GM18909 (cell line): ENCODE results near the gene ANKRD50.

ENCODE experiments used
- ATAC-seq: cut with Tn5 transposase; IDR thresholded peaks from one replicate; pipeline ENCODE4 v1.9.1; 2021; ENCODE audit warnings: mild to moderate bottlenecking; ENCODE audit not compliant: unreplicated experiment, poor library complexity

ANKRD50 gene

GRCh38 chr4:124710015-124710741 is 2.4 kb downstream of the ANKRD50 start:
- no peak for ATAC-seq

DNA sequence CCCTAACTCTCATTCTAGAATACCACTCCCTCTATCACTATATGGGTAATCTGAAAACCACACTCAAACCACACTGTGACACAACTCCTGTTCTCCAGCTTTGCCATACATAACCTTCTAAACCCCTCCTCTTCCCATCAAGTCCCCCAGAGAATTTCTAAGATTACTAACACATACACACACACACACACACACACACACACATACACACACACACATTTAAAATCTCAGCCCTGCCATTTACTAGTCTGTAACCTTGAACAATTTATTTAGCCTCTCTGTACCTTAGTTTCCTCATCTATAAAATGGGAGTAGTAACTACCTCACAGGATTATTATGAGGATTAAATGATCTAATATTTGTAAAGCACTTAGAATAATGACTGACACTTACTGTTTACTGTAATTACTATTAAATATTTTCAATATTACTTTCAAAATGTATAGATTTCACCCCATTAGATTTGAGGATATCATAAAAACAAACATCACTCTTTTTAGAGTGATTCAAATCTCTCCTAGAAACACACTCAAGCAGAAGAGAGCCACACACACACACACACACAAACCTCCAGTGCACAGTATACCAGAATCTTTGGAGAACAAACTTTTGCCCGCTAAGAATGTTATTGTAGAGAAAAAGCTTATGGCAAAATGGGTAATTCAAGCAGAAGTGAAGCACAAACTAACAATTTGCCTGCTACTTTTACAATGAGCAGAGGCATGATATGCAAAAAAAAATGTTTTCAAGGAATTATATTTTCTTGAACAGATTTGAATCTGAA is 3.8 kb downstream of the ANKRD50 start:
- no peak for ATAC-seq

- no peak for ATAC-seq
Measured at GRCh38 chr4:124705393-124705792, 7.1 kb downstream of the ANKRD50 start.

DNA sequence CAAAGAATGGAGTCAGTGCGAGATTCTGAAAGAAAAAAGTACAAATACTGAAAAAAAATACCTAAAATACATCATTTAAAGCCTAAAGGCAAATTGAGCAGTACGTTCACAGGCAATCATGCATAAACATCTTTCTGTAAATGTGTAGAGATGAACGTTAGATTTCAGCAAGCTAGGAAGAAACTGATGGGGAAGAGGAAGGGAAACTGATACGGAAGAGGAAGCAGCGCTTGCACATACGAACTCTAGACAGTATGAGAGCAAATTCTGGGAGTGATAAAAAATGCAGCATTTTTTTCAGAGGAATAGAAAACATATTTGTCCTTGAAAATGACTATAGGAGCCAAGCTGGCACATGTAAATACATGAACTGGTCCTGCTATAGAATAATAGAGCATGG is 9.4 kb downstream of the ANKRD50 start:
- ATAC-seq, result no peak

DNA sequence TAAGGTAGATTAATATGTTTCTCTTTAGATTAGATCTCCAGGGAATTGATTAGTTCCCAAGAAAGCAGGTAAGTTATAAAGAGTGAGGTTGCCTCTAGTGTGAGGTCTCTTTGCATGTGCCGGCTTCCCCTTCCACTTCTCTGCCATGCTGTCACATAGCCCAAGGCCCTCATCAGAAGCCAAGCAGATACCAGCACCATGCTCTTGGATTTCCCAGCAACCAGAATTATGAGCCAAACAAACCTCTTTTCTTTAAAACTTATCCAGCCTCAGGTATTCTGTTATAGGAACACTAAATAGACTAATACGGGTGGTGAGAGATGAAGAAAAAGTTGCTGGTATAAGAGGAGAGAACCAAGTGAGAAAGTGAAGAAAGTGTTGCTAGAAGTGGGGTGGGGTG is 15.1 kb downstream of the ANKRD50 start:
- ATAC-seq, result no peak

GRCh38 chr4:124696182-124696581 is 16.4 kb downstream of the ANKRD50 start:
- ATAC-seq, result no peak

GRCh38 chr4:124694946-124695598 is 17.5 kb downstream of the ANKRD50 start:
- no peak for ATAC-seq

- no peak for ATAC-seq
Measured at GRCh38 chr4:124694306-124694705, 18.2 kb downstream of the ANKRD50 start.

DNA sequence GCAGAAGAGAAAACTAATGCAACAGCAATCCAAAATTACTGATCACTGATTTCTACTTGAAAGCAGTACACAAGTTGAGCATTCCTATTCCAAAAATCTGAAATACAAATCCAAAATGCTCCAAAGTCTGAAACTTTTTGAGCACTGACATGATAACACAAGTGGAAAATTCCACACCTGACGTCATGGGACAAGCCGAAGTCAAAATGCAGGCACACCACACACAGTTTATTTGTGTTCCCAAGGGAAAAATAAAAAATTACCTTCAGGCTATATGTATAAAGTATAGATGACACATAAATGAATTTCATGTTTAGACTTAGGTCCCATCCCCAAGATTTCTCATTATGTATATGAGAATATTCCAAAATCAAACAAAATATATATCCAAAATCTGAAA is 20.7 kb downstream of the ANKRD50 start:
- ATAC-seq, result no peak

DNA sequence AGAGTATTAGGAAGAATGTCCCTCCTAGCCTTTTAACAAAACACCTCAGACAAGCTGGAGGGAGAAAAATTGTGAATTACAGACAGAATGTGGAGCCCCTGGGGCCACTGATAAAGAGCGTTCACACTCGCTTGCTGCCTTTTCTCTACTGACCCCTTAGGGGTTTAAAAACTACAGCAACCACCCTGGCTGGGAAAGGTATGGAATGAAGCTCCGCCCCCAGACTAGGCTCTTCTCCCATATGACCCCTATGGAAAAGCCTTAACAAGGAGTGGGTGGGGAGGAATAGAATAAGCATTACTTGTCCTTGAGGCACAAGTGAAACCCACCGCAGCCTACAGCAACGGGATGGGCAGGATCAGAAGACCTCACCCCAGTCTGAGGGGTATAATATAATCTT is 26.3 kb downstream of the ANKRD50 start:
- ATAC-seq, result no peak

DNA sequence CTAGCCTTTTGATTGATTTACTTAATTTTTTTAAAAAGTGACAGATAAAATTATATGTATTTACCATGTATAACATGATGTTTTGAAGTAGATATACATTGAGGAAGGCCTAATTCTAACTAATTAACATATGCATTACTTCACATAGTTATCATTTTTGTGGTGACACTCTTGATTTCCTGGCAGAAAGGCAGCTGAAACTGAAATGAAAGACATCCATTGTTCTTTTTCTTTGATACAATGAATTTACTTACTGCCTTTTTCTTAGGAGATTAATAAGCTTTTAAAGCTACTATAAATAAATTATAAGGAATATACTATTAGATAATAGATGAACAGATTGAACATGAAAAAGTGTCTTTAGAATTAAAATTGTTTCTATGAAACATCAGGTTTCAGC is 26.7 kb downstream of the ANKRD50 start:
- no peak for ATAC-seq

DNA sequence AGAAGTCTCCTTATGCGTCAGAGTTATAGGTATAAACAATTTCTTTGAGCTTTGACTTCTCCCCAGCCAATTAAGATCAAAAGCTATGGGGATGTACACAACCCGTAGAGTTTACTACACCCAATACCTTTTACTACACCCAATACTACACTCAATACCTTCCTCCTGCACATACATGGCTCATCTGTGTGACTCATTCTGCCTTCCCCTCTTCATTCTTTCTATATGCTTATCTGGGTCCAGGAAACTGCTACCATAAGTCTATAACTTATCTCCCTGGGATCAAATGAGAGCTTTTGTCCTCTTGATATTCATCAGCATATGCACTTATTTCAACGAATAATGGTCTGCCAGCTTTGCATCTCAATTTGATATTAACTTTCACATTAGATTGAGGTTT is 28.2 kb downstream of the ANKRD50 start:
- no peak for ATAC-seq

DNA sequence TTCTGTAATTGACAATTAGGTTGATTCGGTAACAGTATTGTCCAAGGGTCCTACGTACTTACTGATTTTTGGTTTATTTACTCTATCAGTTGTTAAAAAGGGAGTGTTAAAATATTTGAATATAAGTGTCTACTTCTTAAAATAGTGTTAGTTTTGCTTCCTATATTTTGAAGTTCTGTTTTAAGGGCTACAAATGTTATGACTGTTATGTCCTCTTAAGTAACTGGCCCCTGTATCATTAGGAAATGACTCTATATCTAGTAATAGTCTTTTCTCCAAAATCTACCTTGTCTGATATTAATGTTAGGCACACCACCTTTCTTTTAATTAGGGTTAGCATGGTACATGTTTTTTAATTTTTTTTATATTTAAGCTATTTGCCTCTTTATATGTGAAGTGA is 30.1 kb downstream of the ANKRD50 start:
- ATAC-seq, result no peak

GRCh38 chr4:124666496-124666895 is 46.0 kb downstream of the ANKRD50 start:
- ATAC-seq, result no peak

- no peak for ATAC-seq
Measured at GRCh38 chr4:124658795-124659194, 53.7 kb downstream of the ANKRD50 start.

- no peak for ATAC-seq
Measured at GRCh38 chr4:124650614-124651013, 61.9 kb downstream of the ANKRD50 start.

DNA sequence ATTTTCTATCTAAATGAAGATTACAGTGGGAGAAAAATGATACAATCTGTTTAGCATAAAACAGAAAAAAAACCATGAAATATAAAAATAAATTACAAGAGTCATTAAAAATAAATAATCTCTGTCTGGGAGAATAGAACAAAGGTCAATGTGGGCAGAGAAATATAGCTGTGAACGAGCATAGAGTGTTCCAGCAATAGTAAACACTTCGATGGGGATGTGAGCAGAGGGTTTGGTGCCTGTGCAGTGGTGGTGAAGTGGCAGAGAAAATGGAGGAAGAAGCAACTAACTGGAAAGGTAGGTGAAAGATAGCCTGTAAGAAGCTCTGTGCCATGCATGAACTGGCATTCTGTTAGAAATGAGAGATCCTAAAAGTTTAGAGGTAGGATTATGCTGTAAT is 64.9 kb downstream of the ANKRD50 start:
- ATAC-seq, result no peak

DNA sequence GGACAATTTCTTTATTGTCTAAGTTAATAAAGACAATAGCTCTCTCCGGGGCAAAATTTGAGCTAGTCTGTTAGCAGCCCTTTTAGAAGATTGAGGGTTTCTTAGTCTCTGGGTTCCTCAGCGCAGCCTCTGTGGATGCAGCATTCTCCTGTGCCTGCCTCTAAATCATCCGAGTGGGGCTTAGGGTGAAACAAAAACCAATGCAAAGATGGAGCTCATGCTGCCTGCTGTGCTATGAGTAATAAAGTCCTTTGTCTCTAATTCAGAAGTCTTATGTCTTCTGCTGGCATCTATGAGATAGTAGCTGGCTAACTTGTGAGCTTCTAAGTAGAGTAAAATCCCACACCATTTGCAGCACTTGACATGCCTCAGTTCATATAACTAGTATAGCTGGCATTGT is 67.9 kb downstream of the ANKRD50 start:
- no peak for ATAC-seq

GRCh38 chr4:124642846-124643245 is 69.7 kb downstream of the ANKRD50 start:
- no peak for ATAC-seq

GRCh38 chr4:124641715-124642381 is 70.7 kb downstream of the ANKRD50 start:
- ATAC-seq, result no peak
